HTR-8/SVneo (cell line): Measurements from ENCODE around the gene ENSA.
"Not testable (repeated sequence)": the region's sequence is repeated elsewhere in the genome, so short reads cannot be mapped to it uniquely, and the experiment has no call there.

ENCODE experiments used
- DNase-seq: peaks from one replicate; pipeline ENCODE4 v3.0.0; 2011; ENCODE audit warnings: low spot score, mixed read lengths; ENCODE audit not compliant: insufficient read length
- FAIRE-seq: peaks from 2 replicates; lab custom pipeline; 2011; peaks lifted over from hg19 to GRCh38; lab: Jason Lieb, UNC

ENSA gene

DNA sequence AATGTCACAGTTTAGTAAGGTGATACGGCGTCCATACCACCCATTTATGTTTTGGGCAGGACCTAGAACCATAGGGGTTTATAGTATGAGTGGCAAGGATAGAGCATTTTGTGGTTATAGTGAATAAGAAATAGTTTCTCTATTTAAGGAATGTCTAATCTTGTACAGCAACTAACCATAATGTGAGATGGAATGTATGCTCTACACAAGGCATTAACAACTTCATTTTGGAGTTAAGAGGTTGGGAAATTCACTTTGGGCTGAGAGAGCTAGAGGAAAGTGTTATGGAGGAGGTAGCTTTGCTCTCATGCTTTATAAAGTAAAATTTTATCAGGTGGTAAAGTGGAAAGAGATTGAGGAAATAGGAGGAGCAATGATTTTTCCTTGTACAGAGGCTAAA lies 47.0 kb downstream of the ENSA start:
- no peak for FAIRE-seq
- no peak for DNase-seq

DNA sequence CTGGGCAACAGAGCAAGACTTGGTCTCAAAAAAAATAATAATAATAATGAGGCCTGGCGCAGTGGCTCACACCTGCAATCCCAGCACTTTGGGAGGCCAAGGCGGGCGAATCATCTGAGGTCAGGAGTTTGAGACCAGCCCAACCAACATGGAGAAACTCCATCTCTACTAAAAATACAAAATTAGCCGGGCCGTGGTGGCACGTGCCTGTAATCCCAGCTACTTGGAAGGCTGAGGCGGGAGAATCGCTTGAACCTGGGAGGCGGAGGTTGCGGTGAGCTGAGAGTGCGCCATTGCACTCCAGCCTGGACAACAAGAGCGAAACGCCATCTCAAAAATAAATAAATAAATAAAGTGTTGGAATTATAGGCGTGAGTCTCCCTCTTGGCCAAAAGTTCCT lies 47.5 kb downstream of the ENSA start:
- not testable (repeated sequence) for FAIRE-seq, DNase-seq

DNA sequence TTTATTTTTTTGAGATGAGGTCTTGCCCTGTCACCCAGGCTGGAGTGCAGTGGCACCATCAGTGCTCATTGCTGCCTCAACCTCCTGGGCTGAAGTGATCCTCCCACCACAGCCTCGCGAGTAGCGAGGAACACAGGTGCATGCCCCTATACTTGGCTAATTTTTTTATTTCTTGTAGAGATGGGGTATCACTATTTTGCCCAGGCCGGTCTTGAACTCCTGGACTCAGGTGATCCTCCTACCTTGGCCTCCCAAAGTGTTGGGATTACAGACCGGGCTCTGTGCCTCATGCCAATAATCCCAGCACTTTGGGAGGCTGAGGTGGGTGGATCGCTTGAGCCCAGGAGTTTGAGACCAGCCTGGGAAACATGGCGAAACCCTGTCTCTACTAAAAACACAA lies 48.0 kb downstream of the ENSA start:
- not testable (repeated sequence) for FAIRE-seq, DNase-seq

DNA sequence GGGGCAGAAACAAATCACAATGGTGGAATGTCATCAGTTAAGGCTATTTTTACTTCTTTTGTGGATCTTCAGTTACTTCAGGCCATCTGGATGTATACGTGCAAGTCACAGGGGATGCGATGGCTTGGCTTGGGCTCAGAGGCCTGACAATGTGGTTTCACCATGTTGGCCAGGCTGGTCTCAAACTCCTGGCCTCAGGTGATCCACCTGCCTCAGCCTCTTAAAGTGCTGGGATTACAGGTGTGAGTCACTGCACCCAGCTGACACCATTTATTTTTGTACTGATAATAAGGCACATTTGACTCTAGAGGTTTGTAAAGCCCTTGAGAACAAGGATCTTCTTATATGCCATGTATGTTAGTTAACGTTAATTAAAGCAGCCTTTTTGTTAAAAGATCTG lies 48.4 kb downstream of the ENSA start:
- FAIRE-seq, DNase-seq: not testable (repeated sequence)

DNA sequence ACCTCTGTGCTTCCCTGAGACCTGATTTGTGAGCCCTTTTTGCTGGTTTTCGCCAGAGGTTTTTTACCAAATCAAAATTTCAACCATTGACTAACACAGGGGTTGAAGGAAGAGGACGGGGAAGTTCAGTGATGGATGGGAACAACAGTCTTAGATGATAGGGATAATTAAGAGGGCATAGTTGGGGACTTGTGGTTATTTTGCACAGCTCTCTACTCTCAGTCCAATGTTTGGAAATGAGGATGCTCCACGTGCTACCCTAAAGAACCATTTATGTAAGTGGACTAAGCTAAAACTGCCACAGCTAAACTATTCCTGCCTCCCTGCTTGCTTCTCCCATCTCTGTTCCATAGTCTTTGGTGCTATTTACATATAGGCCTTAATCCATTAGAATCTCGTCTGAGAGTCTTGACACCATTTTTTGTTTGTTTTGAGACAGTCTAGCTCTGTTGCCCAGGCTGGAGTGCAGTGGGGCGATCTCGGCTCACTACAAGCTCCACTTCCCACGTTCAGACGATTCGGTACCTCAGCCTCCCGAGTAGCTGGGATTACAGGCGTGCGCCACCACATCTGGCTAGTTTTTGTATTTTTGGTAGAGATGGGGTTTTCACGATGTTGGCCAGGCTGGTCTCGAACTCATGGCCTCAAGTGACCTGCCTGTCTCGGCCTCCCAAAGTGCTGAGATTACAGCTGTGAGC lies 49.3 kb downstream of the ENSA start:
- FAIRE-seq (no peak), DNase-seq (no peak)

DNA sequence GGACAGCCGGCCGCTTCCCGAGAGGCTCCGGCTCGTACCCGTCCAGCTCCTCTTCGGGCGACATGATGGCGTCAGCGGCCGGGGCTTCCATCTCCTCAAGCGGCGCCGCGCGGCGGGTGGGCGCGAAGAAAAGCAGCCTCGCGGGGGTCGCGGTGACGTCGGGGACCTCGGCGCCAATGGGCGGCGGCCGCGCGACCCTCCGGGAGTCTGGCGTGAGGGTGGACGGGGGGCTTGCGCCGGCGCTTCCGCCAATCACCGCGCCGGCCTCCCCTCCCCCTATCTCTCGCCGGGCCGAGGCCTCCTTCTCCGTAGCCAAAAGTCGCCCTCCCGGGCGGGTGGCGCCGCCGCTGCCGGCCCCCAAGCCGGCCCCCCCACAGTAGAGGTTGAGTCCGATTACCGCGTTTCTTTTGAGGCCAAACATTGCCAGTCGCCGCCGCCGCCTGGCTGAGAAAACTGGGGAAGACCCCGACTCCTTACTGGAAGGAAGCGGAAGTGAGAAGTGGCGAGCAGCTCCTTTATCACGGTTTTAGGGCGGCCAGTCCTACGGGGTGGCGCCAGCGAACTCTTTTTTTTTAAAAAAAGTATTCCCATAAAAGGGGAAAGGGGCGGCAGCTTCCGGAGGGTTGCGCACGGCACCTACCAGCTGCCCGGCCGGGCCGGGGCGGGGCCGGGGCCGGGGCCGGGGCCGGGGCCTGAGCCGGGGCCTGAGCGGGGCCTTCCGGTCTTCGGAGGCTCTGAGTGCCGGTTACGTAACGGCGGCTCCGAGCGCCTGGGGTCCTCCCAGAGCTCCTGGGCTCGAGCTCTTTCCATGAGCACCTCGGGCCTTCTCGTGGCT lies 50.1 kb downstream of the ENSA start, which contains the start of gene MCL1:
Gene MCL1, minus strand, starts transcription at position 501 of the 835 bp plus-strand sequence. Its CDS starts 80 bp downstream, at position 421.
- DNase-seq (peak; percentile 67), FAIRE-seq (no peak)

DNA sequence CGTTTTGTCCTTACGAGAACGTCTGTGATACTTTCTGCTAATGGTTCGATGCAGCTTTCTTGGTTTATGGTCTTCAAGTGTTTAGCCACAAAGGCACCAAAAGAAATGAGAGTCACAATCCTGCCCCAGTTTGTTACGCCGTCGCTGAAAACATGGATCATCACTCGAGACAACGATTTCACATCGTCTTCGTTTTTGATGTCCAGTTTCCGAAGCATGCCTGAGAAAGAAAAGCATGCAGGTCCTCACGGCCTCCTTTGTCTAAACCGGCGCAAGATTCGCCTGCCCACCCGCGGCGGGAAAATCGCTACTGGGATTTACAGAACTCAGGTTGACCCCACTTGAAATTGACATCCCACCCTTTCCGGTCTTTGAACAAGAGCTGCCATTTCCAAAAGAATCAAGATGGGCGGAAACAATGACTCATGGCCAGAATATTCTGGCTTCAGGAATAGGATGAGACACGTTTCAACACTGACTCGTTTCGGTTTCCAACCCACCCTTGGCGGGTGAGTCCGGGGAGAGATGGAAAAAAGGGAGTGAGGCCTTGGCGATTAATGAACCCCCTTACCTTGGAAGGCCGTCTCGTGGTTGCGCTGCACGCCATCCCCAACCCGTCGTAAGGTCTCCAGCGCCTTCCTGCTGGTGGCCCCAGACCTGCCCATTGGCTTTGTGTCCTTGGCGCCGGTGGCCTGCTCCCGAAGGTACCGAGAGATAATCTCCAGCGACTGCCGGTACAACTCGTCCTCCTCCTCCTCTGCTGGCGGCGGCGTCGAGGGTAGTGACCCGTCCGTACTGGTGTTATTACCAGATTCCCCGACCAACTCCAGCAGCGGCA lies 50.9 kb downstream of the ENSA start:
- peak; percentile 47 for DNase-seq
- FAIRE-seq: no peak

DNA sequence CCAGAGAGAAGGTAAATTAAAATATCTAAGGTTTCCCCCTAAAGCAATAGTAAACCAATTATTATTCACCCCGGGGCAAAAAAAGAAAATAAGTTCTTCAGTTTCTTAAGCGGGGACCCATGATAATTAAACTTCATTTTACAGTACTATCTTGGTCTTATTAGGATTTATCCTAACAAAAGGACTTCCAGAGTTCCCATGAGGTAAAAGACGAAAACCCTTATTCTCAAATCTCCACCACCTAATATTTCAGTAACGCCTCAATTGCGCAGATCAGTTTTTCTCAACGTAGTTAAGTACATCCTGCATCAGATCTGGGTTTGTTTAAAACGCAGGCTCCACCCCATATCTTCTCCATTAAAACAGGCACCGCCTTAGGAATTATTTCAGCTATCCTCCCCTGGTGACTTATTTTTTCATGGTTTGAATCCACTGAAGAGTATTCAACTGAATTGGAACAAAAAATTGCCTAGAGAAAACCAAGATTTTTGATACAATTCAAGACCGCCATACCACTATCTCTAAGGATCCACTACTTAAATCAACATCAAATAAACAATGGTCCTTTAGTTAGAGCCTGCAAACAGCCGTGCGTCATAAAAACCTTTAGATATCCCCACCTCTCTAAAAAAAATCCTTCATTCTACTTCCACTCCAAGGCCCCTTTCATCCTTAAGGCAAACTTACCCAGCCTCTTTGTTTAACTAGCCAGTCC lies 51.7 kb downstream of the ENSA start:
- DNase-seq (no peak), FAIRE-seq (no peak)

DNA sequence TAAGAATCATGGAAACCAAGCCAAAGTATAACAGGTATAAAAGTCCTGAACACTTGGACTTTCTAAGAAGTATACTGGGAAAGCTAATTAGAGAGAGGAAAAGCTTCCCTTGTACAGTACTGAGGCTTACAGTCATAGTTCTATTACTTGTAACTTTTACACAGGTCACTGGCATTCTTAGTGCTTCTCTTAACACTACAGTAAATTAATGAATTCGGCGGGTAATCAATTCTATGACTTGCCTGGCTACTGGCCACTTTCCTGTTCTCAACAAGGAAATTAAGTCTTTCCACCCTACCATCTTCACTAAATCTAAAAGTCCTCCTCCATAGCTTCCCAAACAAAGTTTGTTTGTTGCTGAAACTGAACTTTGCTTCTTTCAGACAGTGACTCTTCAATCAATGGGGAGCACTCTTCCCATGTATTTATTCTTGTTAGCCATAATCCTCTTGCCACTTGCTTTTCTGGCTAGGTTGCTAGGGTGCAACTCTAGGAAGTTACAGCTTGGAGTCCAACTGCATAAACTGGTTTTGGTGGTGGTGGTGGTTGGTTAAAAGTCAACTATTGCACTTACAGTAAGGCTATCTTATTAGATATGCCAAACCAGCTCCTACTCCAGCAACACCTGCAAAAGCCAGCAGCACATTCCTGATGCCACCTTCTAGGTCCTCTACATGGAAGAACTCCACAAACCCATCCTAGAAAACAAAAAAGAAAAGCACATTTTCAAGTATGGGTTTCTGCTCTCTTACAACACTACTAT lies 52.4 kb downstream of the ENSA start:
- DNase-seq (no peak), FAIRE-seq (no peak)

DNA sequence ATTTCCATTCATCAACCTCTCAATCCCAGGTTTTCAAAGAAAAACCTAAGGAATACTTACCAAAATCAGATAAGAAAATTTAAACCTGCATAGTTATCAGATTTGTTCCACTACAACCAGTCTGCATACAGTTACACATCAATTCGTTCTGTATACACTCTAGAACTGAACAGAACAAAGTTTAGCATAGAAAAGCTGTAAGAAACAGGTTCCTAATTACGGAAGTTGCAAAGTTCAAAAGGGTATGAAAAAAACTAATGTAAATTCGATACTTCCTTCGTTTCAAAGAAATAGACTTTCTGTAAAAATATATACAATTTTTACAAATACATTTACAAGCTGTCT lies 53.1 kb downstream of the ENSA start:
- FAIRE-seq: no peak
- no peak for DNase-seq

DNA sequence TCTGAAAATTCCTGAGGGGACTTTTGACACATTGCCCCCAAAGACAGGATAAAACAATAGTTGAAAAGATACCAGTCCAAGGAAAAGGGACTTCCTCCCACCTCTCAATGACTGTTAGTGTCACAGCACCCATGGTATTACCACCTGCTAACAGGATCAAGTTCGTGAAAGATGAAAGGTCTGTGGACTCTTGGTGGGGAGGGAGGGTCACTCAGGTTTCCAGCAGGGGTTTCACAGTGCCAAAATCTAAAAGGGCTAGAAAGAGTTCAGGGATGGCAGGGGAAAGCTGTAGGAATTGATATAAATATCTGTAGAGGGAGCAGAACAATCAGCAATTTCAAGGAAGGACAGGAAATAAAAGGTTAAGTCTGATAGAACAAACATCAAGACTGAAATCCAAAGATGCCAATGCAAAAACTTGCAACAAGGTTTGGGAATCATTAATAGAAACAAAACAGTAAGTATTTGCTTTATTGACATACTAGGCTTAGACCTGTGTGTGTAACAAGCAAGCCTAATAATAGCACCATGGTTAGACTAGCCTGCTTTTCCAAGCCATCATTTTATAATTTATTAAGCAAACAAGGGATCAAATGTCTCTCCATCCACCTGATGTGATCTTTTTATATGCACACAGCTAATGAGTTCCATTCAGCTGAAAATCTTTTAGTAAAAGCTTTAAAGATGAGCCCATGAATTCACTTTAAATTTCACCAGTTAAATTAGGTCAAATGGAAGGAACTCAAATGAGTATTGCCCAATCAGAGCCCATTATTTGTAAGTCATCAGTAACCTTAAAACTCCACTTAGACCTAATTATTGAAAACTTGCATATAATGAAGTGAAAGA lies 53.7 kb downstream of the ENSA start:
- no peak for FAIRE-seq
- DNase-seq: no peak

DNA sequence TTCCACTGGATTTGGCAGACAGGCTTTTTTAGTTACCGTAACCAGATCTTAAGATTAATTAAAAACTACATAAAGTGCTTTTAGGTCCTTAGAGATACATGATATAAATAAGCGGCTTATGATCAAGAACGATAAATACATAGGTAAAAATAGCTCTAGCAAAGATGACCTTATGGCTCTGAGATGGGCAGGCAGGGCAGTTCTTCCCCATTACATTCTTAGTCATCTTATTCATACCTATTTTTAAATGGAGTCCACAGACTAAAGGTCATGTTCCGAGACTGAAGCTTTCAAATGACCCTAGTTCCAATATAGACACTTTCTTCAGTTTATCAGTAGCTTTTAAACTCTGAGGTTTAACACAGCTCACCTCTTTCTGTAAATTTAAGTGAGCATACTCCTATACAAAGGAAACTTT lies 54.3 kb downstream of the ENSA start:
- DNase-seq: no peak
- no peak for FAIRE-seq

DNA sequence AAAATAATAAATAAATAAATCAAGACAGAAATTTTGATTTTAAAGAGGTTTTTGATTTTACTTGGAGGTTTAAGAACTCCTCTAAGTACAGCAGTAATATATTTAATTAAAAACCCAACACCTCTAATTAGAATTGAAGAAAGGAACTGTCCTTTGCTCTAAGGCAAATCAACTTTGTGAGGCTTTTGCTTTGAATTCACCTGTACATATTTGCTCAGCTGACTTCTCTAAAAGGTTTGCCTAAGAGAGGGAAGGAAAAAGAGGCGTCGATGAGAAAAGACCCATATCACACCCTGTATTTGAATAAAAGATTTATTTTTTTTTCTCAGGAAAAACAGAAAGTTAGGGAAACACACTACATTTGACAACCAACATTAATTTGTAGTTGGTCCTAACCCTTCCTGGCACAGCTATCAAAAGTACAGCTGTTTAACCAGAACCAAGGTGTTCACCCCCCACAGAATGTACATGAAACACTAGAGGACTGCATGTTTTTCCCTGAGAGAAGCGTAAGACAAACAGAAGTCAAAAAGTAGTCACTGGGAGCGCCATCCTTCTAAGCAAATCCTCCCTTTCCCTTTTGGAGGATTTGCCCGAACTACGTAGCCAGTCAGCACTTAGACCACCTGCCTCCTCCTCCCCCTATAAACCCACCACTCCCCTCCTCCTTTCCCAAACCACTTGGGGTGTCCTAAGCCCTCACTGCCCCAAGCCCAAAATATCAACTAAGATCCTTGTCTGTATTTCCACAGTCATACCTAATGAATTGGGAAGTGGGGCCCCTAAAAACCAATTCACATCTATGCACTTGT lies 54.9 kb downstream of the ENSA start:
- no peak for FAIRE-seq
- DNase-seq: no peak

DNA sequence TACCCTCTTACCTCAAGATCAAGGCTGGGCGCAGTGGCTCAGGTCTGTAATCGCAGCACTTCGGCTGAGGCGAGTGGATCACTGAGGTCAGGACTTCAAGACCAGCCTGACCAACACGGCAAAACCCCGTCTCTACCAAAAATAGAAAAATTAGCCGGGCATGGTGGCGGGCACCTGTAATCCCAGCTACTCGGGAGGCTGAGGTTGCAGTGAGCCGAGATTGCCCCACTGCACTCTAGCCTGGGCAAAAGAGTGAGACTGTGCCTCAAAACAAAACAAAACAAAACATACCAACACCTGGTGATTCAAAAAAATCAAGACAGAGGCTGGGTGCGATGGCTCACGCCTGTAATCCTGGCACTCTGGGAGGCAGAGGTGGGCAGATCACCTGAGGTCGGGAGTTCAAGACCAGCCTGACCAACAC lies 55.8 kb downstream of the ENSA start:
- FAIRE-seq: not testable (repeated sequence)

DNA sequence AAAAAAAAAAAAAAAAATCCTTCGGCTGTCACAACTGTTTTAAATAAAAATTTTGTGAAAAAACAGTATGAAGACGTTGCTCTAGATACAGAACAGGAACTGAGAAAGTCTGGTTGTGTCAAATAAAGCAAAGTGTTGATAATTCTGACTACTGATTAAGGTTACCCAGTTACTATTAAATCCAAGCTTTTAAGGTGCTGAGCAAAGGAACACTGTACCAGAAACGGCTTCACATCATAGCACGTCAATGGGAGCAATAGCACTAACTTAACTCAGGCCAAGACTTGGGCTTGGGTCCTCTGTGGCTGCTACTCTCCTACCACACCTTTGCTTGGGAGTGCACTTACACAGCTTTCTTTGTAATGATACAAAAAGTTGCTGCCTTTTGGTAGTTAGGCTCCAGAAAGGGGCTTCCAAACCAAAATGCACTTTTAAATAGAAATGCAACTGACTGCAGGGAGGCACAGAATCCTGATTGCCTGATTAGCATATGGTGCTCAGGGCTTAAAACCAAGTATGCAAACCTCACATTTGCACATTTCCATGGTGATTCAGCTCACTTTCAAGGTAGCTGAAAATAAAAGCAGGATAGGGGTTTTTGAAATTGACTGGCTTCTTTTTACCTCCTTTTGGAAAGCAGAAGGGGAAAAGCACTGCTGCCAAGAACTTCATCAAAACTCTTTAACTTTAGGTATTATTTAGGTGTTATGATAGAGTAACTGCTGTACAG lies 56.3 kb downstream of the ENSA start:
- no peak for FAIRE-seq
- no peak for DNase-seq

More for the DNA sequence above, 55.8 kb downstream of the ENSA start:
- DNase-seq: not testable (repeated sequence)
